ENCODE data around the gene ALDH1A3.

DNA sequence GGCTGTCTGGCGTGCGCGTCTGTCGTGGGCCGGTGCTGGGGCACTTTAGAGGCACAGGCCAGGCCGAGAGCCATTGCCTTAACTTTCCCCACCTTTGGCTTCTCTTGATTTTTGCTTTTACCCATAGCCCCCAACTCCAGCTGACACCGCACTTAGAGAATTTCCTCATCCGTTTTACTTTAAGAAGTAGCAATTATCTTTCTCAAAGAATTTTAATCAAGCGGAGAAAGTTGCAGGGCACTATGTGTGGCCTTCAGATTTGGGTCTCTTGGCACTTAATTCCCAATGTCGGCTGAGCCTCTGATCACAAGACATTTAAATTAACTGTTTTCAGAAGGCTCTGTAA, 1.2 kb downstream of the ALDH1A3 start:
- TF ChIP-seq, protein P1, sequence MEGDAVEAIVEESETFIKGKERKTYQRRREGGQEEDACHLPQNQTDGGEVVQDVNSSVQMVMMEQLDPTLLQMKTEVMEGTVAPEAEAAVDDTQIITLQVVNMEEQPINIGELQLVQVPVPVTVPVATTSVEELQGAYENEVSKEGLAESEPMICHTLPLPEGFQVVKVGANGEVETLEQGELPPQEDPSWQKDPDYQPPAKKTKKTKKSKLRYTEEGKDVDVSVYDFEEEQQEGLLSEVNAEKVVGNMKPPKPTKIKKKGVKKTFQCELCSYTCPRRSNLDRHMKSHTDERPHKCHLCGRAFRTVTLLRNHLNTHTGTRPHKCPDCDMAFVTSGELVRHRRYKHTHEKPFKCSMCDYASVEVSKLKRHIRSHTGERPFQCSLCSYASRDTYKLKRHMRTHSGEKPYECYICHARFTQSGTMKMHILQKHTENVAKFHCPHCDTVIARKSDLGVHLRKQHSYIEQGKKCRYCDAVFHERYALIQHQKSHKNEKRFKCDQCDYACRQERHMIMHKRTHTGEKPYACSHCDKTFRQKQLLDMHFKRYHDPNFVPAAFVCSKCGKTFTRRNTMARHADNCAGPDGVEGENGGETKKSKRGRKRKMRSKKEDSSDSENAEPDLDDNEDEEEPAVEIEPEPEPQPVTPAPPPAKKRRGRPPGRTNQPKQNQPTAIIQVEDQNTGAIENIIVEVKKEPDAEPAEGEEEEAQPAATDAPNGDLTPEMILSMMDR (IDR thresholded peaks at IDR 0.05) = no peak
- no peak for TF ChIP-seq POLR2A (IDR thresholded peaks at IDR 0.05)
